Activated CD4-positive, alpha-beta T cell treated with anti-CD3 and anti-CD28 coated beads, Interleukin-2, amount 50 U/mL, for 16 hours (primary cell): ENCODE data around the gene NPAS1.

Experiments
- DNase-seq: peaks from one replicate; pipeline ENCODE4 v3.0.0-alpha.2; 2020

NPAS1 gene

DNA sequence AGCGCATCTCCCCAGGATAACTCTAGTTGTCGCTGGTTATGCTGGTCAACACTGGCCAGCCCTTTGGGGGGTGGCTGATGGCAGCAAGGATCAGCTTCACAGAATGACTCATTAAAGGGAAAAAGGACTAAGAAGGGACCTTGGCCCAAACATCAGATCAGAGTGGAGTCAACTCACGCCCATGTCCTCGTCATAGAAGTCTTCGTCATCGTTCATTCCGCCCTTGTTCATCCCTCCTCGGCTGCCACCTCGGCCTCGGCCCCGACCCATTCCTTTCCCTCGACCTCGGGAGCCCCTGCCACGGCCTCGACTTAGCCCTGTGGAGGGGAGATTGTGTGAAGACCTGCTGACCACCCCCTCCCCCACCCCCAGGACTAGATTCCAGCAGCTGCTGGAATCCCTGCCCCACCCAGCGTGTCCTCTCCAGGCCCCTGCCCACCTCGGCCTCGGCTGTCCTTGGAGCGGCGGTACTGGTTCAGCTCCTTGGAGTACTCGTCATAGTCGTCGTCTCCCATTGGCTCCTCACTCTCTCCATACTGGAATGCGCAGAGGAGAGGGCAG, 65.3 kb downstream of the NPAS1 start:
- DNase-seq, result no peak

DNA sequence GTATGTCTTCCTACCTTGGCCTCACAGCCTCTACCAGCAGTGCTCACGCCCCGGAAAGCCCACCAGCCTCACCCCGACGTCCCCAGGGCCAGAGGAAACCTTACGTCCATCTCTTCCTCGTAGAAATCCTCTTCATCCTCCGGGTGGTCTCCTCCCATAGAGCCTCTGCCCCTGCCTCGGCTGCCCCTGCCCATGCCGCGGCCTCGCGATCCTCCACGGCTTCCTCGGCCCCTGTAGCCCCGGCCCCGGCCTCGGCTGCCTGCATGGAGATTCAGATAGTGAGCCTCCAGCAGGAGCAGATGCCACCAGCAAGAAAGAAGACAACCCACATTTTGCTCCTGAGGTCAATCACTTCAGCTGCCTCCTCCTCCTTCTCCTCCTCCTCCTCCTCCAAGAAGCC, 66.6 kb downstream of the NPAS1 start:
- DNase-seq, result no peak

DNA sequence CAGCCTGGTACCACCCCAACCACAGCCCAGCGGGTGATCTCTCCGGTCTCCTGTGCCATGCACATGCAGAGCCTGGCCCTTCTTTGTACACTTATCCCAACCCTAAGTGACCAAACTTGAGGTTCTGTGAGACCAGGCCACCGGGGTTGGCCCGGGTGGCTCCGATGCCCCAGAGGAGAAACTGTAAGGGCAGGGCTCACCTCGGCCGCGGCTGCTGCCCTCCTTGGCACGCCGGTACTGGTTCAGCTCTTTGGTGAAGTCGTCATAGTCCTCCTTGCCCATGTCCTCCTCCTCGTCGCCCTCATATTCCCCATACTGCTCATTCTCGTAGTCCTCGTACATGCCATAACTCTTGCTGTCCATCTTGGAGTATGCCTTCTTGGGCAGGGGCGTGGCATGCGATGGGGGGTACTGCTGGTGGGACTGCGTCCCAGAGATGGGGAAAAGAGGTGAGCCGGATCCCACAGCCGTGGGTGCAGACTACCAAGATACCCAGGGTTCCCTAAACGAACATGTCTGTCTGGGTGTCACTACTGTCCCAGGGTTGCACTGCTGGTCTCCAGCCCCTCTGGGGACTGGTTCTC, 70.2 kb downstream of the NPAS1 start:
- DNase-seq, result no peak

DNA sequence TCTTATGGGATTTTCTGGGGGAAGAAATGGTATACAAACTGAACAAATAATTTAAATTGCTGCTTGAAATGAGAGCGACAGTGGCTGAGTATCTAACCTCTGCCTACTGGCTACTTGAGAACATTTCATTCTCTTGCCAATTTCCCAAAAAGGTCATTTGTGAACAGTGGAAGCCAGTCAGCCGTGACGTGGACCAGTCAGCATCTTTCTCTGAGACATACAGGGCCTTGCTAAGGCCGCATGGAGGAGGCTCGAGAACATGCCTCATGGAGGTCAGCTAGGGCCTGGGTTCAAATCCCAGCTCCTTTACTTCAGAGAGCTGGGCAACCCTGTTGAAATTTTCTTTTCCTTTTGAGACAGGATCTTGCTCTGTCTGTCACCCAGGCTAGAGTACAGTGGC, 73.6 kb downstream of the NPAS1 start:
- DNase-seq, result peak; percentile 65

DNA sequence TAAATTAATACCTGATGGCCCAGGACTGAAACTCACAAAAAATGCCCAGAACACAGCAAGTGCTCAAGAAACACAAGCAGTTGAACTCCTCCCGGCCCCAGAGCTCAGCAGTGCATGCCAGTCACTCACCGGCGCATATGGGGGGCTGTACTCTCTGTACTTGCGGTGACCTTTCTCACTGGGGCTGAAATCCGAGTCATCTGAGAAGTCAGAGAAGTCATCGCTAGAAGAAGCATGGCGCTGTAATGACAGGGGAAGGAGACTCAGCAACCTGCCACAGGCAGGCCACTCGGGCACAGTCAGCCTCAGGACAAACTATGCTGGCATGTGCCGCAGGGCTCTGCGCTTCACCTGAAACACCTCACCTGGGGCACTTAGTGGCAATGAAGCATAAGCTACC, 74.2 kb downstream of the NPAS1 start:
- DNase-seq, result peak; percentile 78

DNA sequence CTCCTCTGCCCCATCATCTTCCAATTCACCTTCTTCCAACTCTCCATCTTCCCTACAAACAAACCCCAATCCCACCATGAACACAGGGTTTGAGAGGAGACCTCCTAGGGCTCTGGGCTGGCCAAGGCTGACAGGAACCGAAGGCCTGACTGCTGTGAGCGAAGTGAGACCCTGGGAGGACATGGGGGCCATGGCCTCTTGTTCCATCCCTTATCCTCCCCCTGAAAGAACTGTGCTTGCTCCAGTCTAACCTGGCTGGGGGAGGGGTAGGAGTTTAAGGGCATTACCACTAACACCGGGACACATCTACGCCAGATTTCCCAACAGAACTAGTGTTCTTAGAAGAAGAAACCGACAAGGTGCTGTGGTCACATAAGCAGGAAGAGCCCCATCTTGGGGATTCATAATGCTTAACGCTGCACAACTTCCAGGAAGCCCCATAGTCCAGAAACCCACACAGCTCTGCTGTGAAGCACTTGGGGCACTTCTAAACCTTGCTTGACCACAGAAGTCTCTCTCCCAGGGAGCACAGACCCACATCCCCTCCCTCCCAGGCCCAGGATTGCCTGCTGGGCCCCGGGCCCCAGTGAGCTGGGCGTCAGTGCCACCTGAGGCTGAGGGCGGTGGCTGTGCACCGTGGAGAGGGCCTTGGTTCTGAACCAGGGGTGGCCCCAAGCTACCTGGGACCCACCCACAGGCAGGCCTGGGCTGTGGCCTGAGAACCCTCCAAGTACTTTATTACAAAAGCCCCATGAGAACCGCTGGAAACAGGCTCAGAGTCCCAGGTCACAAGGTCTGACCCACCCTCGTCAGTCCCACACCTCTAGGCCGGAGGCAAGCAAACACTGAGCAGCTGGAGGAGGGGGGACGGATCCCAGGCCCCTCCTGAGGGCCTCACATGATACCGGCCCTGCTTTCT, 75.2 kb downstream of the NPAS1 start:
- peak; percentile 91 for DNase-seq
